Measurements from ENCODE around the gene OR51A4.
"Not testable (repeated sequence)": the region's sequence is repeated elsewhere in the genome, so short reads cannot be mapped to it uniquely, and the experiment has no call there.

OR51A4 gene, protein sequence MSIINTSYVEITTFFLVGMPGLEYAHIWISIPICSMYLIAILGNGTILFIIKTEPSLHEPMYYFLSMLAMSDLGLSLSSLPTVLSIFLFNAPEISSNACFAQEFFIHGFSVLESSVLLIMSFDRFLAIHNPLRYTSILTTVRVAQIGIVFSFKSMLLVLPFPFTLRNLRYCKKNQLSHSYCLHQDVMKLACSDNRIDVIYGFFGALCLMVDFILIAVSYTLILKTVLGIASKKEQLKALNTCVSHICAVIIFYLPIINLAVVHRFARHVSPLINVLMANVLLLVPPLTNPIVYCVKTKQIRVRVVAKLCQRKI

GRCh38 chr11:4947505-4947904 is at the start of gene OR51A4:
OR51A4 (minus strand) TSS chr11:4947605; CDS start chr11:4947100, 505 bp downstream.
- no peak for DNase-seq

- no peak for DNase-seq
These were observed 47.1 kb upstream of the OR51A4 start, which contains the start of gene OR51L1 for GRCh38 chr11:4994551-4994950. OR51L1 (plus strand) TSS chr11:4994851; CDS start chr11:4998983, 4,132 bp downstream.

GRCh38 chr11:4991060-4991459 is 43.7 kb upstream of the OR51A4 start:
- DNase-seq = no peak

- DNase-seq = no peak
These were observed 36.4 kb upstream of the OR51A4 start for GRCh38 chr11:4983841-4984240.

GRCh38 chr11:4982678-4983077 is 35.3 kb upstream of the OR51A4 start:
- no peak for DNase-seq

- no peak for DNase-seq
These were observed 31.6 kb upstream of the OR51A4 start for GRCh38 chr11:4979036-4979435.

GRCh38 chr11:4975436-4975835 is 28.0 kb upstream of the OR51A4 start:
- DNase-seq = no peak

DNA sequence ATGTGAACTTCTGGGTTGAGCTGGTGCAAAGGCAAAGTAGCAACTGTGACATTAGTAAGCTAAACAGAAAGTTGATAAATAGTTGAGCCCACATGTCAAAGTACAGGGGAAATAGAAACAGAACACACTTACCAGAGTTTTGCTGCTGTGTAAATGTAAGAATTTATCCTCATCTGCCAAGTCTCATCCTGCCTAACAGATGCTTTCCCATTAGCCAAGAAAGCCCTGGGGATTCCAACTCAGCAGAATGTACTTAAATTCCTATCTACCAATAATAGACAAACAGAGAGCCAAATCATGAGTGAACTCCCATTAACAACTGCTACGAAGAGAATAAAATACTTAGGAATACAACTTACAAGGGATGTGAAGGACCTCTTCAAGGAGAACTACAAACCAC is 15.4 kb upstream of the OR51A4 start:
- DNase-seq = no peak

DNA sequence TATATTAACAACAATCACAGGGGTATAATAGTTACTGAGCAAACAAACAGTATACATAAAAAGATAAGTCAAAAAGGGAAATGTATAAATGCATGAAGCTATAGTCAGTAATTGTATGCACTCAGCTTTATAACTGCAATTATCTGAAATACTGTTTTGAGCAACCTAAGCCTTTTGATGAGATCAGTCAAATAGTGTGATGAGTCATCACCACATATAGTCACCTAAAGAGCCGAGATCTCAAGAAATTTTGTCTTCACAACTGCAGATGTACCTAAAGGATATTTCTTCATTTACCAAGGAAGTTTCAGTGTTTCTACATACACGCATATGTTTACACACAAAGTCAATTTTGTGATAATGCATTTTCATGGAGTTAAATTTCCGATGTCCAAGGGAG is 13.5 kb upstream of the OR51A4 start:
- DNase-seq = no peak

- no peak for DNase-seq
These were observed 10.0 kb upstream of the OR51A4 start for GRCh38 chr11:4957396-4957795.

GRCh38 chr11:4955613-4956012 is 8.2 kb upstream of the OR51A4 start, which contains the start of gene OR51A2:
OR51A2 (minus strand) TSS chr11:4955713; CDS start chr11:4955713, 0 bp downstream.
- not testable (repeated sequence) for DNase-seq

GRCh38 chr11:4936745-4937144 is 10.7 kb downstream of the OR51A4 start:
- no peak for DNase-seq

GRCh38 chr11:4932751-4933150 is 14.7 kb downstream of the OR51A4 start:
- DNase-seq = no peak

DNA sequence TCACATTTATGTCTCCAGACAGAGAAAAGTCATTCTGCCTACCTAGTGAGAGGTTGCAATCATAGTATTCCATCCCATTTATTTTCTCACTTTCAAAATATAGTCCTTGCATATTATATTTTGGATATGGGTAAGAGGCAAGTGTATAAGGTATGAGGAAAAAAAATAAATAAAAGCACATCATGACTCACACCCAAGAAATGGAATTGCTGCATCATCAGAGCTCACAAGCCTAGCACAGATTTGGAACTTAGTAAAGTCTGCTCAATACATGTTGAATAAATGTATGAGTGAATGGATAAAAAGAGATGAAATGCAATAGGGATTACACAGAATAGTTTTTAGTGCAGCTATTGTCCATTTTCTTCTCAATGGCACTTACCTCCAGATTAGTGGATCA is 20.8 kb downstream of the OR51A4 start:
- DNase-seq = no peak

DNA sequence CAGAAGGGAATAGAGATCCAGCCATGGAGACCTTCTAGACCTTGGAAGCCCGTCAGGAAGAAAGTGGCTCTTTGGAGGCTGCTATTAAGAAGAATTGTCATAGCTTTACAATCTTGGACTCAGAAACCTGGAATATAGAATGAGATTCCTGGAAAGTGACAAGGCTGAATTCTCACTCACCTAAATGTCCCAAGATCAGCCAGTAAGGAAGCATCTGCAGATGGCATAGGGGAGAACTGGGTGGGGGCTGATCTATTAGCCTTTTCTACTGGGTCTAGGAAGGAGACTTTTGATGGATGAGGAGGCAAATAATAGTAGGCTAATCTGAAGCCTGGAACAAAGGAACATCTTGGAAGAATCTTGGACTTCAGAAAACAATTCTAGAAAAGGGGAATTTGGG is 23.2 kb downstream of the OR51A4 start, which contains the start of gene OR51G1:
OR51G1 (minus strand) TSS at position 101 of the 400 bp plus-strand sequence; CDS start at position 101, 0 bp downstream.
- no peak for DNase-seq

- DNase-seq = no peak
These were observed 25.1 kb downstream of the OR51A4 start for GRCh38 chr11:4922304-4922703.

DNA sequence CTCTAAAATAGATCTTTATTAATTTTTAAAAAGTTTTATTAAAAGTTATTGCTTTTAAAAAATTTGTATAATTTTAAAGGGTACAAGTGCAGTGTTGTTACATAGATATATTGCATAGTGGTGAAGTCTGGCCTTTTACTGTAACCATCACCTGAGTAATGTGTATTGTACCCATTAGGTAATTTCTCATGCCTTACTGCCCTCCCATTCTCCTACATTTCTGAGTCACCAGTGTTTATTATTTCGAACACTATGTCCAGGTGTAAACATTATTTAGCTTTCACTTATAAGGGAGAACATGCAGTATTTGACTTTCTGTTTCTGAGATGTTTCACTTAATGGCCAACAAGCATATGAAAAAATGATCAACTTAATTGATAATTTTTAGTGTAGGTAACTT is 25.6 kb downstream of the OR51A4 start:
- DNase-seq = no peak

DNA sequence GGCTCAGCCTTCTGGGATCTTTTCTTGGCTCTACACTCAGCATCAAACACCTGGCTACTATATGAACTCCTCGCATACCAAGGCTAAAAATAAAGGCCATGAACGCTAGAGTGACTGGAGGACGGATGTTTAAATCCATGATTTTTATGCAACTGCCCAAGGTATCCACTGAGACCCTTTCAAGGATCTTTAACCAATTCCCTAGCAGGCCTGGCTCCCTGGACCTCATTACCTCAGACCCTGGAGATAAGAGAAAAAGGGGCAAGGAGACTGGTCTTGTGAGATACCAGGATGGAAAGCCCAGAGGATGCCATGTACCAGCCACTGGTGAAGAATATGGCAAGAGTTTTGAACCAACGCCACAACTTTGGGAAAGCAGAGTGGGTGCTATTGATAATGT is 28.2 kb downstream of the OR51A4 start, which contains the start of gene OR51G2:
OR51G2 (minus strand) TSS at position 101 of the 400 bp plus-strand sequence. CDS start 3,687 bp downstream, outside the sequence.
- DNase-seq = no peak

GRCh38 chr11:4916581-4916980 is 30.8 kb downstream of the OR51A4 start:
- DNase-seq = no peak

- no peak for DNase-seq
These were observed 43.9 kb downstream of the OR51A4 start, which contains the start of gene OR51A7 for GRCh38 chr11:4903484-4903883. OR51A7 (plus strand) TSS chr11:4903783; CDS start chr11:4907370, 3,587 bp downstream.
